HG02981 (cell line): Measurements from ENCODE around the gene CACNA1G.

Experiments used
- ATAC-seq: cut with Tn5 transposase; IDR thresholded peaks from one replicate; pipeline ENCODE4 v1.9.1; 2021; ENCODE audit warnings: mild to moderate bottlenecking, moderate library complexity; ENCODE audit not compliant: unreplicated experiment

Gene CACNA1G

DNA sequence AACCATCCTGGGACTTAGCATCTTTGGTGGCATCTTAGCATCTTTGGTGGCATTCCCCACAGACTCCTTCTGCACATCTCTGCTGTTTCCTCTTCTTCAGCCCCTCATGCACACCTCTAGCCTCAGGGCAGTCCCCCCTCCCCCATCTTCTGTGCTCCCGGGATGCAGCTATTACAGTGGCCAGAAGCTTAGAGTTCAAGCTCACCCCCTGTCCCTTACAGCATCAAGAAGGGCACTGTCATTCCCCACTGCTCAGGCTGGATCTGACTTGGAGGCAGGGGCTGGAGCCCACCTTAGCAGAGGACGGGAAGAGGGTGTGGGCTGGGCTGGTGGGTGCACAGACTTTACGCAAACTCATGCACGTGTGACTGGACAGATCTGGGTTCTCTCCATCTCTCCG is 27.3 kb upstream of the CACNA1G start:
- no peak for ATAC-seq

DNA sequence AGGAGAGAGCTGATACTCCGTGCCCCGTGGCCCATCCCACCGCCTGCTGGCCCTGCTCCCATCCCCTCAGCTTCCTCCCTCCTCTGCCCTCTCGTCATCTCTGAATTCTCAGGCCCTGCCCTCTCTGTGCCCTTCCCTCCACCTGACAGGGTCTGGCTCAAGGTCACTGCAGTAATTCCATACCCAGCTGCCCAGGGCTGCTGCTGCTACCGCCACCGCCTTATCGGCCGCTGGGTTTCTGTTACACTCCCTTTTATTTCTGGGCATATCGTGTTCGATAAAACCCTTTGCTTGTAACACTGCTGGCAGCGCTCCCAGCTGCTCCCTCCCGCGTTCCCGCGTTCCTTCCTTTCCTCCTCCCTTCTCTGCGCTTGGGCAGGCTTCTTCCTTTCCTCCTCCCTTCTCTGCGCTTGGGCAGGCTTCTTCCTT is 26.8 kb upstream of the CACNA1G start:
- ATAC-seq: no peak

DNA sequence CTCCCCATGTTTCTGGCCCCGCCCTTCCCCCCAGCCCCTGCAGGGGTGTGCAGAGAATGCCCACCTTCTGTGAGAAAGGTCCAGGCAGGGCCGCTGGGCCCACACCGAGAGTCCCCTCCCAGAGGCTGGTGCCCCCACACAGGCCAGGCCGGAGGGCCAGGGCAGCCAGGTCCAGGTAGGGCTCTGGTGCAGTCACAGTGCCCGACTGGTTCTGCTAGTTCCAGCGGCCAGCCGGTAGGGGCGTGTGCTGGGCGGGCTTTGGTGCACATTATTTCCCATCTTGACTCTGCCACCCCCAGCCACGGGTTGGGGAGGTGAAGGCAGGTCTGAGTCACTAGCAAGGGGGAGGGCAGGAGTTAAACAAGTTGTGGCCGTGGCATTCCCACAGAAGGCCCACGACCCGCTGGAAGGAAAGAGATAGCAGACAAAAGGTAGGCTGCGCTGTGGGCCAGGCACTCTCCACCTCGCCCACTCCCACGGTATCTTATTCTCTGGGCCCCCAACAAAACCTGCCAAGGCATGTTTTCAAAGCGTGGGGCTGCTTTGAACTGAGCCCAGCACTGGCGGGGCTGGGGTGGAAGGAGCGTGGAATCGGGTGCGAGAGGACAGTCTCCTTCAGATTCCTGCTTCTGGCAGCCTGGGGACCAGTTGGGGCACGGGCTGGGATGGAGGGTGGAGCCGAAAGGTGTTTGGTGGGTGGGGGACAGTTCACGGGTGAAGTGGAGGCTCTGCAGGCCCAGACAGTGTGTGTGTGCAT is 26.1 kb upstream of the CACNA1G start:
- ATAC-seq: no peak

DNA sequence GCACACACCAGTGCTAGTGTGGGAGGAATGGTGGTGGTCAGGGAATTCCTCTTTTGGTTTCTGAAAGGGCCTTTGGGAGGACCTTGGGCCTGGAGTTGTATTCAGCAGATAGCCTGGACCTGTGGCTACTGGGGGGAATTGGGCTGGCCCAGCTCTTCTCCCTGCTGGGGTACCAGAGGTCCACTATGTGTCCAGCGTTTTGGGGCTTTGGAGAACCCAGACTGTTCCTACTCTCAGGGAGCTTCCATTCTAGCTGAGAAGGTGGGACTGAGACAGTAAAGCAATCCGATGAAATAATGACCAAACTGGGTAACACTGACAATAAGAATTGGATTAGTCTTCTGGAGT is 25.6 kb upstream of the CACNA1G start:
- ATAC-seq: no peak

DNA sequence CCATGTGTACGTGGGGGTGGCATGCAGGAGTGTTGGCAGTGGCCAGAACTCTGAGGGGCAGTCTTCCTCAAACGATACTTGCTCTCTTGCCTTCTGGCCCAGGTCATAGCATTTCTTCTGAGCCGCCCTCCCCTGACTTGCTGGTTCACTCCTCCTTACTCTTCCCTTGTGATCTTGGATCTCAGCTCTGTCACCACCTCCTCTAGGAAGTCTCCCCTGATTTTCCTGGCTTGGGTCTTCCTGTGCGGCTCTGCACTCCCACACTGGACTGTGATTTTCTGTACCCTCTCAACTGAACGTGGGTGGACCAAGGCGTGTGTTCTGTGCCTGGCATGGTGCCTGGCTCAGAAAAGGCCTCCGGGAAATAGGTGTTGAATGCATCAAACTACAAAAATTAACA is 25.1 kb upstream of the CACNA1G start:
- ATAC-seq: no peak

DNA sequence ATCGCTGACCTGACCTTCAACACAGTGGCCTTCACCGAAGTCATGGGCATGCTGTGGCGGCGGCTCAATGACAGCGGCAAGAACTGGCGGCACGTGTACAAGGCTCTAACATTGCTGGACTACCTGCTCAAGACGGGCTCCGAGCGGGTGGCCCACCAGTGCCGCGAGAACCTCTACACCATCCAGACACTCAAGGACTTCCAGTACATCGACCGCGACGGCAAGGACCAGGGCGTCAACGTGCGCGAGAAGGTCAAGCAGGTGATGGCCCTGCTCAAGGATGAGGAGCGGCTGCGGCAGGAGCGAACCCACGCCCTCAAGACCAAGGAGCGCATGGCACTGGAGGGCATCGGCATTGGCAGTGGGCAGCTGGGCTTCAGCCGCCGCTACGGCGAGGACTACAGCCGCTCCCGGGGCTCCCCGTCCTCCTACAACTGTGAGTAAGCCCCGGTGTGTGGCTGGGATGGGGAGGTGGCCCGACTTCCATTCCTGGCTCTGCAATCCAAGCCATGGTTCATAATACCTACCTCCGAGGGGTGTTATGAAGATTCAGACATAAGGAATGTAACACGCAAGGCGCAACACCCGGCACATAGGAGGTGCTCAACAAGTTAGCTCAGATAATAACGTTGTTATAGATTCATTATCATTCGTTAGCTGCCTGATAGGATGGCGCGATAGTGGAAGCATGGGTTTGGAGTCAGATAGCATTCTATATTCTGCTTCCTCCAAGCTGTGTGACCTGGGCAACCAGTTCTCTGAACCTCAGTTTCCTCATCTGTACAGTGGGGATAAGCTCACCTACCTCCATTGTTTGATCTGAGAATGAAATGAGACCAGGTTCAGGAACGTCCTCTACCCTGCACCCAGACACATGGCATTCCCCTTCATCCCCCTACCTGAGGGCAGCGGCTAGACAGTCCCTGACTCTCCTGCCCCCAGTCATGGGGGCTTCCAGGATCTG is 23.6 kb upstream of the CACNA1G start:
- no peak for ATAC-seq

DNA sequence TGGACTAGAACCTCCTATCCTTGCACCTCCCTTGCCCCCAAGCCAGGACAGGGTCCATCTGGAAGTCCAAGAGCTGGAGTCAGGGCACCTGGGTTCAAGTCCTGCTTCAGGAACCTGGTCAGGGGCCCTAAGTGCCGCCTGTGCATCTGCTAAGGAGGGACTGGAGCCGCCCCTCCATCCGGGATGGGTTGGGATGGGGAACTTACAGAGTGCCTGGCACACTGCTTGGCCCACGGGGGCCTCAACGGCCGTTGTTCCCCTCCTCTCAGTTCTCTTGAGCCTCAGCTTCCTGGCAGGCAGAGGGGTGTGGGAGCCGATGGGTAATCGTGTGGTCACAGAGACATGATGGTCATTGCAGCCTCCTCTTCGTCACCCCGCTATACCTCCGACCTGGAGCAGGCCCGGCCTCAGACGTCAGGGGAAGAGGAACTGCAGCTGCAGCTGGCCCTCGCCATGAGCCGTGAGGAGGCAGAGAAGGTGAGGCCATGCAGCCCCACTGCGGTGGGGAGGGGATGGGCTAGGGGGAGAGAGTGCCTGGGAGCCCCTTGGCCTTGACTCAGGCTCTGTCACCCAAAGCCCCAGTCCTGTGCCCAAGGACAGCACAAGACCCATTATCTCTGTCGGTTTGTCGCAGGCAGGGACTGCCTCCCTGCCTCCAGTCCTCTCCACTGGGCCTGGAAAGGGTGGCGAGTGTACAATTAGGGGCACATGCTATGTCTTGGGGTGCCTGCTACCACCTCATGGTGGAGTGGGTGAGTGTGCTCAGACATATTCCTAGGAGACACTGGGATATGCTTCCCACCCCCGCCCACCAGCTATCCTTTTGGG is 22.6 kb upstream of the CACNA1G start:
- ATAC-seq: no peak

DNA sequence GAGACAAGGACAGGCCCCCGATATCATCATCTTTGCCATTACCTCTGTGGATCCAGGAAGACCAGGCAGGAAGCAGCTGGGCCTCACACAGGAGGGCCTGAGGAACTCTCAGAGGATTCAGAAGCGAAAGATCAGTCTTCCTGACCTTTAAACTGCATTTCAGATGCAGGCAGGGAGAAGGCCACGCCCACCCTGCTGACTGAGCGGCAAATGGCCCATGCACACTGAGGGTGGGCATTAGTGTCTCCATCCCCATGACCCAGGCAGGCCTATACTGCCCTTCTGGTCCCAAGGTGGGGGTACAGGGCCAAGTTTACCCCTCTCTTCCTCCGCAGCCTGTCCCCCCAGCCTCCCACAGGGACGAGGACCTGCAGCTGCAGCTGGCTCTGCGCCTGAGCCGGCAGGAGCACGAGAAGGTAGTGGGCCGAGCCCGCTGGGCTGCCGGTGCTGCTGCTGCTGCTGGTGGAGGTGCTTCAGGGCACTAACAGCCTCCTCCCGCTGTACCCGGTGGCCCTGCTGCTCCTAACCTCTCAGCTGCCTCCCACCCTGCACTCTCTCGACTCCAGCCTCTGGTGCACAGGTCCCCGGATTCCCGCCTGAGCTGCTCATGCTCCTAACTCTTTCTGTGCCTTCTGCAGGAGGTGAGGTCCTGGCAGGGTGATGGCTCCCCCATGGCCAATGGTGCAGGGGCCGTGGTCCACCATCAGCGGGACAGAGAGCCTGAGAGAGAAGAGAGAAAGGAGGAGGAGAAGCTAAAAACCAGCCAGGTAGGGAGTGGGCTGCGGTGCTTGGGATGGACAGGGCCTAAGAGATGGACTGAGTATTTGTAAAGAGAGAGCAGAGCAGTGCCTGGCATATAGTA is 21.7 kb upstream of the CACNA1G start:
- ATAC-seq: no peak

DNA sequence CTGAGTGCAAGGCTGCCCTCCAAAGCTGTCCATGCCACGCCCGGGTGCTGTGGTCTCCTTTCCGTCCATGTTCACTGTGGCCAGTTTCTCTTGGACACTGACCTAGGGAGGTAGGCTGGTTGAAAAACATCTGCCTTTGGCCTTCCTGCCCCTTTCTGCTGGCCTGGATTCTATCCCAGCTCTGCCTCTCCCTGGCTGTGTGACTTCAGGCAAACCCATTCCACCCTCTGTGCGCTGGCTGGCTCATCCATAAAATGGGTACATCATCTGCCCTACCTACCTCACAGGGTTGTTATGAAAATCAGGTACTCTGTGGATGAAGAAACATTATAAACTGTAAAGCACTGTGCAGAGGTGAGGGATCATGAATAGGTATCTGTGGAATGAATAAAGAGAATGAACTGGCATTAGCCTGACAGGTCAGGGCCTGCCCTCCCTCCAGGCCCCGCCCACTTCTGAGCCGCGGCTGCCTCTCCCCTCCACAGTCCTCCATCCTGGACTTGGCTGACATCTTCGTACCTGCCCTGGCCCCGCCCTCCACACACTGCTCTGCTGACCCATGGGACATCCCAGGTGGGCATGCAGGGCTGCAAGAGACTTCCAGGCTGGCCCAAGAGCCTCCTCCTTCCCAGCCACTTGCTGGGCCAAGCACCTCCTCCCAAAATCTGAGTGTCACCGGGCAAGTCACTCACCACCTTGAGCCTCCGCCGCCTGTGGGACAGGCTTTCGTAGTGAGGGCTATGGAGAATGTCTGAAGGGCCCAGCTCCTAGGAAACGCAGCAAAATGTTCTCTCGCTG is 20.6 kb upstream of the CACNA1G start:
- no peak for ATAC-seq

DNA sequence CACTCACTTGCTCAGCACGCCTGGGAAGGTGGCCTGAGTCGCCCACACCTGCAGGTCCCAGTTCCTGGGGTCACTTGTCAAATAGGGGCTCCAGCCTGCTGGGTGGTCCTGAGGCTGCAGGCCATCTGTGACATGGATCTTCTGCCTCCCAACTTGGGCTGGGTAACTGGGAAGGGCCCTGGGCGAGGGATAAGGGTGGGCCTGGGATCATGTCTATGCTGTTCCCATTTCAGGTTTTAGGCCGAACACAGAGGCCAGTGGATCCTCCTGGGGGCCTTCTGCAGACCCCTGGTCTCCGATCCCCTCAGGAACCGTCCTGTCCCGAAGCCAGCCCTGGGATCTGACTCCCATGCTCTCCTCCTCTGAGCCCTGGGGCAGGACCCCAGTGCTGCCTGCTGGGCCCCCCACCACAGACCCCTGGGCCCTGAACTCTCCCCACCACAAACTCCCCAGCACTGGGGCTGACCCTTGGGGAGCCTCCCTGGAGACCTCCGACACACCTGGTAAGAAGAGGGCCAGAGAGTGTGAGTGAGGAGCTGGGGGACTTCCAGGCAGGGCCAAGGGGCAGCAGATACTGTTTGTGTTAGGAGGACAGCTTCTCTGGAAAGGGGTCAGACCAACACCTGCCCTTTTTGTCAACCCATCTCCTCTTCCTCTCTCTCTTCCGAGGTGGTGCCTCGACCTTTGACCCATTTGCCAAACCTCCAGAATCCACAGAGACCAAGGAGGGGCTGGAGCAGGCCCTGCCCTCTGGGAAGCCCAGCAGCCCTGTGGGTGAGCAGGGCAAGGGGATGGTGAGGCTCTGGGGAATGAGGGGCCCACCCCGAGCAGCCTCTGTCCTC is 19.7 kb upstream of the CACNA1G start:
- ATAC-seq: no peak

DNA sequence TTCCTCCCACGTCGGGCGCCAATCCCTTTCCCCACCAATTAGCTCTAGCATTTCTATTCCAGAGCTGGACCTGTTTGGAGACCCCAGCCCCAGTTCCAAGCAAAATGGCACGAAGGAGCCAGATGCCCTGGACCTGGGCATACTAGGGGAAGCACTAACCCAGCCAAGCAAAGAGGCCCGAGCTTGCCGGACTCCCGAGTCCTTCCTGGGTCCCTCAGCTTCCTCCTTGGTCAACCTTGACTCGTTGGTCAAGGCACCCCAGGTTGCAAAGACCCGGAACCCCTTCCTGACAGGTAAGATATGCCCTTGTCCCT is 19.2 kb upstream of the CACNA1G start:
- ATAC-seq: no peak

DNA sequence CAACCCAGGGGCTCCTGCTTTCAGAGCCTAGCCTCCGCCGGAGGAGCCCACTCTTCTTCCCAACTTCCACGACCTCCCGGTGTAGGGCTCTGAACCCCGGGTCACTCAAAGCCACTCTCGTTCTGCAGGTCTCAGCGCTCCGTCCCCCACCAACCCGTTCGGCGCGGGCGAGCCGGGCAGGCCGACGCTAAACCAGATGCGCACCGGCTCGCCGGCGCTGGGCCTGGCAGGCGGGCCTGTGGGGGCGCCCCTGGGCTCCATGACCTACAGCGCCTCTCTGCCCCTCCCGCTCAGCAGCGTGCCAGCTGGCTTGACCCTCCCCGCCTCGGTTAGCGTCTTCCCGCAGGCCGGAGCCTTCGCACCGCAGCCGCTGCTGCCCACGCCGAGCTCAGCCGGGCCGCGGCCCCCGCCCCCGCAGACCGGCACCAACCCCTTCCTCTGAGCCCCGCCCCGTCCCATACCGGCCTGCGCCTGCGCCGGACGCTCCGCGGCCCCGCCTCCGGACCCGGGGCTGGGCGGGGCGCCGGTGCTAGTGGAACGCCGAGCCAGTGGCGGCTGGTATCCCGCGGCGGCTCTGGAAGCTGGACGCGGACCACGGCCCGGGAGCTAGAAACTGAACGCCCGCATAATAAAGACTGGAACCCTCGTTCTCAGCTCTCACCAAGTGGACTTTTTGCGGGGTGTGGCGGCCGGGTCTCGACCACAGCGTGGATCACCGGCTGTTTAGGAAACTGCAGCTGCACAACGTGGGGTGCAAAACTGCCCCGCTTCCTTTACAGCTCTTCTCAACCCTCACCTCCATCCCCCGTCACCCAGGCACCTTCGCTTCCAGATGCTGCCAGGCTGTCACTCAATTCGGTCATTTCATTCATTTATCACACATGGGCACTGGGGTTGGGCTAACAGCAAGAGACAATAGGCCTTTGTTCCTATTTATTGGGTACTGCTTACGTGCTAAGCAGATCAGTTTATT is 18.5 kb upstream of the CACNA1G start:
- ATAC-seq: peak; percentile 67

DNA sequence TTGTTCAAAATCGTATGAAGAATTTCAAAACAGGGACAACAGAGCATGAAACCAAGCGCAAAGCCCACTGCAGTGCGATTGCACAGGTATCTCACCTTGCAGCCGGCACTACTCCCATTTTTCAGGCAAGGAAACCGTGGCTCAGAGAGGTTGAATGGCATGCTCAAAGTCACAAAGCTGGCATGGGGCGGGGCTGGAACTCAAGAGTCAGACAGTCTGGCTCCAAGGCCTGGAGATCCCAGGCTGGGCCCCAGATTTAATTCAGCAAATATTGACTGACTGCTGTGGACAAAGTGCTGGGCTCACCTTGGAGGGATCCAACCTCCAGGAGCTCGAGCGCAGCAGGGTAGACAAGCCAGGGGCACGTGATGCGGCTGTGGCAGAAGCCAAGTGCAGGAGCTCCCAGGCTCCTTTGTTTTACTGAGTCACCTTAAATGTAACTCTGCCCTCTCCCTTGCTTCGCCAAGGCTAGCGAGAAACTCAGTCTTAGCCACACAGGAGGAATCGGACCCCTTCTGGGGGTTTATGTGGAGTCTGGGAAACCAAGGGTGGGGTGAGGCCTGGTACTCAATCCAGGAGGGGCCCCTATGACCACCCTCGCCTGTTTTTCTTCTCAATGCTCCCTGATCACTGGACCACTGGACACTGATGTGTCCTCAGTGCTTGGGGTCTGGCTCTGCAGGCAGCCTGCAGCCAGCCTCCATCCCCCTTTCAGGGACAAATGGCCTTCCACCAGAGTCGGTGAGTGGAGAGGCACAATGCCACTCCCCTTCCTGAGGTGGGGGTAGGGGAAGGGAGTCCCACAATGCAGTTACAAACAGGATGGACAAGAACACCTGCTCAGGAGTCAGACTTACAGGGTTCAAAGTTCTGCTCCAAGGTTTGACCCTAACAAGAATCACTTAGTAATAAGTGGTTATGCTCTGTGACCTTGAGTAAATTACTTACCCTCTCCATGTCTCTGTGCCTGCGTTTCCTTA is 17.4 kb upstream of the CACNA1G start:
- no peak for ATAC-seq

DNA sequence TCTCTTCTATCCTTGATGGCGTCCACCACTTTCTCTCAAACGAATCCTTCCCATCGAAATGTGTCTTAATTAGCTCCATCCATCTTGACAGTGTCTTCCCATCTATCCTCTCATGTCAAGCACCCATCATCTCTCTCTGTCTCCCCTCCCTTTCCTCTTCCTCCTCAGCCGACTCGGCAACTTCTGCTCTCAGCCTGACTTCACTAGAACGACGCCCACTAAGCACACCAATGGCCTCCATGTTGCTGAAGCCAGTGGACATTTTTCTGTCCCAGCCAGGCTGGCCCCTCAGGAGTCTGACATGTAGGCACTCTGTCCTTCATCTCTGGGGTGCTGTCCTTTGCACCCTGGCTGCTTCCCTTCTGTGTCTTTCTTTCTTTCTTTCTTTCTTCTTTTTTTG is 16.0 kb upstream of the CACNA1G start:
- ATAC-seq: no peak

DNA sequence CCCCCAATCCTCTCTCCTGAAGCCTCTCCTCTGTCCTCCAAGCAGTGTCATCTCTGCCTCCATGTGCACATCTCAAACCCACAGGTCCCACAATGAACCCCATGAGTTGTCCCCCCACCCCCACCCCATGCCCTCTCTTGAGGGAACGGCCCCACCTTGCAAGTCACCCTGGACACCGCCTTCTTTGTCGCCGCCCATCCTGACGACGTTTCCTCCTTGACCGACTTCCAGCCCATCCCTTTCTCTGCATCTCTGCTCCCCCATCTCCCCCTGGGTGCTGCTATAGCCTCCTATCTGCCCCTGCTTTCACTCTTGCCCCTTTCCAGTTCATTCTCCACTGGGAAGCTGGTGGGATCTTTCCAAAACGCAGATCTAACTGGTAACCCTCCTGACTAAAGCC is 15.2 kb upstream of the CACNA1G start:
- no peak for ATAC-seq

DNA sequence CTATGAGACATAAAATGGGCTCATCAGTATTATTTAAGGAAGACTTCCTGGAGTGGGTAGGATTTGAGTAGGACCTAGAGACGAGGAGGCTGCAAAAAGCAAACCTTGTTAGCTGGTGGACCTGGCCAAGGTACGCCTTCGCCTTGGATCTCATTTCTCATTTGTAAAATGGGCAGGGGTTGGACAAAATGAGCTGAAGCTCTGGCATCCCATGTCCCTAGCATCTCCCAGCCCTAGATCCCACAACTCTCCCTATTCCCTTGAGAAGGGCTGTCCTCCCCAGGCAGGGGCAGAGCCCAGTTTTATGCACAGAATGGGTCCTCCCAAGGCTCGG is 13.8 kb upstream of the CACNA1G start:
- ATAC-seq: no peak
